Panc1 (cell line): Measurements from ENCODE around the gene RABL6.

Experiments used
- CTCF ChIP-seq: fragments of 450-650 bp; IDR thresholded peaks from 2 replicates; pipeline ENCODE4 v1.5.1; 2017; ENCODE audit warnings: mild to moderate bottlenecking
- TCF7L2 ChIP-seq: IDR thresholded peaks from 2 replicates; pipeline ENCODE4 v1.6.1; 2011; ENCODE audit warnings: mild to moderate bottlenecking, low read depth, low read length, inconsistent platforms

- no peak for TF ChIP-seq CTCF
- TF ChIP-seq TCF7L2 = no peak
Observed at GRCh38 chr9:136850866-136851775, 43.4 kb downstream of the RABL6 start.
